NB4 (cell line): ENCODE data around the gene PCDHGB2.
"Not testable (repeated sequence)": the region's sequence is repeated elsewhere in the genome, so short reads cannot be mapped to it uniquely, and the experiment has no call there.

Experiments
- DNase-seq: peaks from one replicate; pipeline ENCODE4 v3.0.0; 2010; ENCODE audit warnings: low read depth
- H3K4me3 ChIP-seq: one replicate; pipeline ENCODE4 v1.5.1; 2011; ENCODE audit warnings: mild to moderate bottlenecking, low read depth, low read length, moderate library complexity
- CTCF ChIP-seq: IDR thresholded peaks from one replicate; pipeline ENCODE4 v1.5.1; 2012; ENCODE audit warnings: low read depth, low read length
- MYC ChIP-seq: IDR thresholded peaks from 2 replicates; pipeline ENCODE4 v1.6.1; 2011; ENCODE audit warnings: low read depth, low read length
- POLR2A ChIP-seq: IDR thresholded peaks from 2 replicates; pipeline ENCODE4 v1.6.1; 2011; ENCODE audit warnings: mild to moderate bottlenecking; ENCODE audit not compliant: insufficient read length; ENCODE audit errors: extremely low read depth
- TF ChIP-seq, protein P1 (sequence below): IDR thresholded peaks from 2 replicates; pipeline ENCODE4 v1.6.1; 2011; ENCODE audit warnings: low read depth, low read length

PCDHGB2 gene

DNA sequence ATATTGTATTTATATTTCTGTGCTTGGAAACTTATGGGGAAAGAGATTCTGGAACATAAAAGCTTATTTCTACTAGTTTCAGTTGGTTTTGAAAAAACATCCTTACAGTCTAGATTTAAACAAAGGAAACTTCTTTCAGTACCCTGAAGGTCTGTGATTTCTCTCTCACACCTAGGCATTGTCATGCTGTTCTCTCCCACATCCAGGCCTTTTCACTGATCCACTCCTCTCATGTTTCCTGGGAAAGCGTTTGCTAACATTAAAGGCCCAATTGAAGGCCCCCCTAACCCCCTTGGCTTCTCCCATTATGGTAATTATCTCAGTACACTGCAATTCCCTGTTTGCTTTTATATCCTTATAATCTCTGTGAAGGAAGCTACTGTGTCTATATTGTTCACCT, 17.0 kb upstream of the PCDHGB2 start:
- no peak overlapping the region for H3K4me3 ChIP-seq
- DNase-seq, result no peak
- TF ChIP-seq, protein P1, sequence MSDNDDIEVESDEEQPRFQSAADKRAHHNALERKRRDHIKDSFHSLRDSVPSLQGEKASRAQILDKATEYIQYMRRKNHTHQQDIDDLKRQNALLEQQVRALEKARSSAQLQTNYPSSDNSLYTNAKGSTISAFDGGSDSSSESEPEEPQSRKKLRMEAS, result no peak
- no peak for TF ChIP-seq POLR2A
- no peak for TF ChIP-seq CTCF
- TF ChIP-seq MYC, result no peak

GRCh38 chr5:141343242-141343952, 16.4 kb upstream of the PCDHGB2 start, which contains the start of gene PCDHGA3:
Gene PCDHGA3 (plus strand): TSS chr5:141343829. CDS start chr5:141344034, 205 bp downstream.
- TF ChIP-seq POLR2A, result no peak
- TF ChIP-seq MYC, result no peak
- TF ChIP-seq, protein P1, result no peak
- peak; percentile 47 for TF ChIP-seq CTCF
- no peak within 1 kb of the TSS for H3K4me3 ChIP-seq

DNA sequence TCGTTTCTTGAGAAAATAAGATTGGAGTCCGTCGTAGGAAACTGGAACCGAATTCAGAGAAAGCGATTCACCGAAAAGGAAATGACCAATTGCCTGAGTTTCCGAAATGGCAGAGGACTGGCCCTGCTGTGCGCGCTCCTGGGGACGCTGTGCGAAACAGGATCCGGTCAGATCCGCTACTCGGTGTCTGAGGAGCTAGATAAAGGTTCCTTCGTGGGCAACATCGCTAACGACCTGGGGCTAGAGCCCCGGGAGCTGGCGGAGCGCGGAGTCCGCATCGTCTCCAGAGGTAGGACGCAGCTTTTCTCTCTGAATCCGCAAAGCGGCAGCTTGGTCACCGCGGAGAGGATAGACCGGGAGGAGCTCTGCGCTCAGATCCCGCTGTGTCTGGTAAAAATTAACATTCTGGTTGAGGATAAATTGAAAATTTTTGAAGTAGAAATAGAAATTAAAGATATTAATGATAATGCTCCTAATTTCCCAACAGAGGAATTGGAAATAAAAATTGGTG, 15.8 kb upstream of the PCDHGB2 start:
- DNase-seq, result no peak
- TF ChIP-seq MYC (no peak), CTCF (no peak), POLR2A (no peak)
- TF ChIP-seq, protein P1, result no peak
- H3K4me3 ChIP-seq, result no peak overlapping the region

More at GRCh38 chr5:141343242-141343952, 16.4 kb upstream of the PCDHGB2 start, which contains the start of gene PCDHGA3:
- DNase-seq, result peak; percentile 50

DNA sequence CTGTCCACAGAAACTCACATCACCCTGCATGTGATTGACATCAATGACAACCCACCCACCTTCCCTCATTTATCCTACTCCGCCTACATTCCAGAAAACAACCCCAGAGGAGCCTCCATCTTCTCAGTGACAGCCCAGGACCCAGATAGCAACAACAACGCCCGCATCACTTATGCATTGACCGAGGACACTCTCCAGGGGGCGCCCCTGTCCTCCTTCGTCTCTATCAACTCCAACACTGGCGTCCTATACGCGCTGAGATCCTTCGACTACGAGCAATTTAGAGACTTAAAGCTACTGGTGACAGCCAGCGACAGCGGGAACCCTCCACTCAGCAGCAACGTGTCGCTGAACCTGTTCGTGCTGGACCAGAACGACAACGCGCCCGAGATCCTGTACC, 14.5 kb upstream of the PCDHGB2 start:
- H3K4me3 ChIP-seq, result no peak overlapping the region
- DNase-seq, result no peak
- TF ChIP-seq MYC (no peak), POLR2A (no peak), CTCF (no peak)
- TF ChIP-seq, protein P1, result no peak

DNA sequence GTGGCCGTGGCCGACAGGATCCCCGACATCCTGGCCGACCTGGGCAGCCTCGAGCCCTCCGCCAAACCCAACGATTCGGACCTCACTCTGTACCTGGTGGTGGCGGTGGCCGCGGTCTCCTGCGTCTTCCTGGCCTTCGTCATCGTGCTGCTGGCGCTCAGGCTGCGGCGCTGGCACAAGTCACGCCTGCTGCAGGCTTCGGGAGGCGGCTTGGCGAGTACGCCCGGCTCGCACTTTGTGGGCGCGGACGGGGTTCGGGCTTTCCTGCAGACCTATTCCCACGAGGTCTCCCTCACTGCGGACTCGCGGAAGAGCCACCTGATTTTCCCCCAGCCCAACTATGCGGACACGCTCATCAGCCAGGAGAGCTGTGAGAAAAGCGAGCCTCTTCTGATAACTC, 13.8 kb upstream of the PCDHGB2 start:
- H3K4me3 ChIP-seq, DNase-seq: not testable (repeated sequence)

DNA sequence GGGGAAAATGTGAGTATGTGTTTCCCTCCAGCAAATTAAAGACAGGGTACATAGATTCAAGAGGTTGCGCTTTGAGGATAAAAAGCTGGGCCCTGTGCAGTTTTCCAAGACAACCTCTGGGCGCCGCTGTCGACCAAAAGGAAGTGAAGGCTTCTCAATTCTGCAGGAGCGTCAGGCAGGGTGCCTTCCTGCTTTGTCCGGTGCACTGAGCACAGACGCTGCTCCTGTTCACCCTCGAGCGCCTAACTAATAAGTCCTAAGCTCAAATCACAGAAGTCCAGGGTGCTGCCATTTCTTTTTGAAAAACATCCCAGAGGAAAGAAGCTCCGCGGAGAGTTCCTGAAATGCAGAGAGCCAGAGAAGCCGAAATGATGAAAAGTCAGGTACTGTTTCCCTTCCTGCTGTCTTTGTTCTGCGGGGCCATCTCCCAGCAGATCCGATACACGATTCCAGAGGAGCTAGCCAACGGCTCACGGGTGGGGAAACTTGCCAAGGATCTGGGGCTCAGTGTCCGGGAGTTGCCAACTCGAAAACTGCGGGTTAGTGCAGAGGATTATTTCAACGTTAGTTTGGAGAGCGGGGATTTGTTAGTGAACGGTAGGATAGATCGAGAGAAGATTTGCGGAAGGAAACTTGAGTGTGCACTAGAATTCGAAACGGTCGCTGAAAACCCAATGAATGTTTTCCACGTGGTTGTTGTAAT, 9.7 kb upstream of the PCDHGB2 start, which contains the start of gene PCDHGB1:
Gene PCDHGB1 (plus strand): TSS at position 183 of the 703 bp plus-strand sequence. CDS start 162 bp downstream, at position 345.
- peak; percentile 77 for TF ChIP-seq CTCF
- no peak for TF ChIP-seq POLR2A
- no peak for TF ChIP-seq MYC
- TF ChIP-seq, protein P1, result no peak
- peak; percentile 81 for DNase-seq
- H3K4me3 ChIP-seq, result peak within 1 kb of the TSS; percentile 58
